Choroid plexus epithelial cell (primary cell): ENCODE data around the gene ZNF205.

Experiments
- DNase-seq: peaks from one replicate; pipeline ENCODE4 v3.0.0-alpha.2; 2010; ENCODE audit warnings: low read depth
- H3K4me3 ChIP-seq: 2 replicates; pipeline ENCODE4 v1.5.1; 2011; ENCODE audit warnings: low read depth, mild to moderate bottlenecking, control low read depth, low read length, moderate library complexity
- TF ChIP-seq, protein P1 (sequence below): conservative IDR thresholded peaks from 2 replicates; pipeline ENCODE4 v1.5.1; 2011; ENCODE audit warnings: low read depth, mild to moderate bottlenecking, control low read depth, inconsistent platforms, low read length, moderate library complexity

Gene ZNF205

DNA sequence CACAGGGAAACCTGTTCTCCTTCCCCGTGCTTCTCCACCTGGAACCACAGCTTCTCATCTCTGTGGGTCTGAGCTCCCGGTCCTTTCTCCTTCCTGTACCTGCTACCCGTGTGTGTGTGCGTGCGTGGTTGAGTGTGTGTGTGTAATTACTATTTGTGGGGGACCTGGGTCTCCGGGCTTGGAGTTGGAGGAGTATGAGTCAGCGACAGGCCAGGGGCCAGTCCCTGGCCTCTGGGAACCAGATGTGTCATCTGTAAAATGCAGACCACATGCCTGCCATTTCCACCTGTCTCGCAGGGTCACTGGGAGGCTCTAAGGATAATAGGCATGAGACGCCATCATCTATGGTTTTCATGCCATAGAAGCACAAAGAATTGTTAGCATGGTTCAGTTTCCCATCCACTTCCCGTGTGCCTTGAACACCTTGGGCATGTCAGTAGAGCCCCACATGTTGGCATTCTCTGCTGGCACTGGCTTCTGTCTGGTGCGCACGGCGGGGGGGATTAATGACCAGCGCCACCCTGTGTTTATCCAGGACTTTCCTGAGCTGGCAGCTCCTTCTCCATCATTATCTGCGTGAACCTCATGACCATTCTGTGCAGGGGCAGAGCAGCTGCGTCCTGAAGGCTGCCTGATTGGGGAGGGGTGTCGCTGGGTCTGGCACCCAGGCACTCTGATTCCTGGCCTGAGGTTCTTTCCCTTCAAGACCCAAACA, 1.5 kb downstream of the ZNF205 start:
- DNase-seq: no peak
- H3K4me3 ChIP-seq: peak overlapping the region; percentile 80
- TF ChIP-seq, protein P1, sequence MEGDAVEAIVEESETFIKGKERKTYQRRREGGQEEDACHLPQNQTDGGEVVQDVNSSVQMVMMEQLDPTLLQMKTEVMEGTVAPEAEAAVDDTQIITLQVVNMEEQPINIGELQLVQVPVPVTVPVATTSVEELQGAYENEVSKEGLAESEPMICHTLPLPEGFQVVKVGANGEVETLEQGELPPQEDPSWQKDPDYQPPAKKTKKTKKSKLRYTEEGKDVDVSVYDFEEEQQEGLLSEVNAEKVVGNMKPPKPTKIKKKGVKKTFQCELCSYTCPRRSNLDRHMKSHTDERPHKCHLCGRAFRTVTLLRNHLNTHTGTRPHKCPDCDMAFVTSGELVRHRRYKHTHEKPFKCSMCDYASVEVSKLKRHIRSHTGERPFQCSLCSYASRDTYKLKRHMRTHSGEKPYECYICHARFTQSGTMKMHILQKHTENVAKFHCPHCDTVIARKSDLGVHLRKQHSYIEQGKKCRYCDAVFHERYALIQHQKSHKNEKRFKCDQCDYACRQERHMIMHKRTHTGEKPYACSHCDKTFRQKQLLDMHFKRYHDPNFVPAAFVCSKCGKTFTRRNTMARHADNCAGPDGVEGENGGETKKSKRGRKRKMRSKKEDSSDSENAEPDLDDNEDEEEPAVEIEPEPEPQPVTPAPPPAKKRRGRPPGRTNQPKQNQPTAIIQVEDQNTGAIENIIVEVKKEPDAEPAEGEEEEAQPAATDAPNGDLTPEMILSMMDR: no peak

DNA sequence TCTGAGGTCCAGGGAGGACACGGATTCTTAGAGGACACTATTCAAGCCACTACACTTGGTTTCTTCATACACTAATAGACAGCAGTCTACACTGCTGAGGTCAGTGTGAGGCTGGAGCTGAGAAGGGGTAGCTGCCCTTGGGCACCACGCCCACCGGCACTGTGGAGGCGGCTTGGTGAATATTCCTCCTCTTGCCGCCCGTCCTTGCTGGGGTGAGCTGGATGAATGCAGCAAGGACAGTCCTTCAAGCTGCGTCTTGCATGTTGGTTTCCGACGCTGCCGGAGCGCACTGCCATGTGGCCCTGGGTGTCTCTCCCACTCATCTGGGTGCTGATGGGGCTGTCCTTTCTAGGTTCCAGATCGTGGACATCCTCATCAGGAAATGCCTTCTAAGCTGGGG, 2.6 kb downstream of the ZNF205 start:
- no peak for DNase-seq
- H3K4me3 ChIP-seq: no peak overlapping the region

DNA sequence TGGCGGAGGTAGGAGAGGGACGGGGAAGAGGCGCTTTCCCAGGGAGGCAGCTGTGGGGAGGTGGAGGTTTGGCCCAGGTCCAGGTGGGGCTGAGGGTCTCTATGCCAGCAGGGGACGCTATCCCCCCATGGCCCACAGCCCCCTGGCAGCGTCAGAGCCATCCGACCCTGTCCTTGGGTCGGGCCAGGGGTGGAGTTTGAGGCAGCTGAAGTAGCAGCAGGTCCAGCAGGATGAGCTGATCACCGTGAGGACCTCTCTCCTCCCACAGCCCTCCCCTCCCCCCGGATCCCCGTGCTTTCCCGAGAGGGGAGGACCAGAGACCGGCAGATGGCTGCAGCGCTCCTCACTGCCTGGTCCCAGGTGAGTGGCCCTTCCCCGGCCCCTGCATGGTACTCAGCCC, 3.2 kb downstream of the ZNF205 start:
- TF ChIP-seq, protein P1: no peak
- H3K4me3 ChIP-seq: no peak overlapping the region
- DNase-seq: no peak

More for the DNA sequence above, 2.6 kb downstream of the ZNF205 start:
- TF ChIP-seq, protein P1: no peak

DNA sequence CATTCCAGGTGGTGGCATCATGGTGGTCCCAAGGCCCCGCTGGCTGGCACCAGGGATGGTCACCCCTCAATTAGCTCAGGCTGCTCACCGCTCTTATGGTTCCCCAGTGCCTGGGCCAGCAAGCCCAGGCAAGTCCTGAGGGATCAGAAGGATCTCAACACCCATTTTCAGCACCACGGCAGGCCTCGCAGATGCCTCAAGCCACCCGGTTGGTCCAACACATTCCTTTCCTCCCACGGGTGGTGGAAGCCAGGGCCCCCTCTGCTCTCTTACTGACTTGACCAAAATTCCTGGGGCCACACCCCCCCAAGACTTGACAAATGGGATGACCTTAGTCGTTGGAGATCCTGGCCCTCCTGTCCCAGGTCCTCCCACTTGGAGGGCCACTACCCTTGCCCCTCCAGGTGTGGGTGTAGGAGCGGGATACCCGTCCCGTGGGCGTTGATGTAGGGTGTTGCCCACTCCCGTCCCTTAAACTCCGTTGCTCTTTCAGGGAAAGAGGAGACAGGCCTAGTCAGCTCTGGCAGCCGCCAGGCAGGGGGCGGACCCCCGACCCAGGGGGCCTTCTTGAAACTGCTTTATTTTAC, 5.9 kb downstream of the ZNF205 start:
- DNase-seq: no peak
- TF ChIP-seq, protein P1: no peak
- no peak overlapping the region for H3K4me3 ChIP-seq

DNA sequence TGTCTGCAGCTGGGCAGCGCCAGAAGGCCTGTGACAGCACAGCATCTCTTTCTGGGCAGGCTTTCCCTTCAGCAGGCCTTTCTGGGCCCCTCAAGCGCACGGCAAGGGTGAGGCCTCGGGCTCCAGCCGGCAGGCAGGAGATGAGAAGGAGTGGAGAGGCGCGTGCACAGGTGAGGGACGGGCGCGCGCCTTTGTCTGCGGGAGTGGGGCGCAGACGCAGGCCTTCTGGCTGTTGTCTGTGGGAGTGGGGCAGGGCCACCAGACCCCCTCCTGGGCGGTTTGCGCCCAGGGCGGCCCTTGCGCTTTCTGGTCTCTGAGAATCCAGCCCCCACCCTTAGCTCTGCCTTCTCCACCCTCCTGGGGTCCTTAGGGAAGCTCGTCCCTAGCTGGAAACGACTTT, 6.5 kb downstream of the ZNF205 start:
- DNase-seq: no peak
- TF ChIP-seq, protein P1: no peak
- no peak overlapping the region for H3K4me3 ChIP-seq

DNA sequence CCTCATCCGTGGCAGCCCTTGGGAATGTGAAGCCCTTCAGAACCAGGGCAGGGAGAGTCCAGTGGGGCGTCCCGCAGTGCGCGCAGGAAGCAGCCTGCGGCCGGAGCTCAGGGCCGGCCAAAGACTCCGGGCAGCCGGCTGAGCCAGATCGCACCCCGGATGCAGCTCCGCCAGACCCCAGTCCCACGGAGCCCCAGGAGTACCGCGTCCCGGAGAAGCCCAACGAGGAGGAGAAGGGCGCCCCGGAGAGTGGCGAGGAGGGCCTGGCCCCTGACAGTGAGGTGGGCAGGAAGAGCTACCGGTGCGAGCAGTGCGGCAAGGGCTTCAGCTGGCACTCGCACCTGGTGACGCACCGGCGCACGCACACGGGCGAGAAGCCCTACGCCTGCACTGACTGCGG, 6.9 kb downstream of the ZNF205 start:
- DNase-seq: no peak
- no peak overlapping the region for H3K4me3 ChIP-seq
- TF ChIP-seq, protein P1: no peak
